SU-DHL-6 (cell line): ENCODE data around the gene IRF2.

ENCODE experiments used
- H2AFZ ChIP-seq: fragments of 200-600 bp; sonication (generic); 2 replicates; pipeline ENCODE4 v1.6.1; 2014; ENCODE audit warnings: low read depth, mild to moderate bottlenecking, moderate library complexity, mixed read lengths, antibody characterized with exemption, low read length; ENCODE audit not compliant: severe bottlenecking
- H3F3A ChIP-seq: fragments of 200-600 bp; shearing (Covaris generic); 2 replicates; pipeline ENCODE4 v1.6.0; 2016; ENCODE audit warnings: antibody characterized with exemption, mild to moderate bottlenecking; ENCODE audit not compliant: insufficient read depth
- H3K27ac ChIP-seq: fragments of 200-600 bp; sonication (generic); 2 replicates; pipeline ENCODE4 v1.5.1; 2016; ENCODE audit warnings: low read depth, mild to moderate bottlenecking, low read length, moderate library complexity, mixed read lengths
- H3K27me3 ChIP-seq: fragments of 200-600 bp; sonication (generic), shearing (Covaris generic); 2 replicates; pipeline ENCODE4 v1.6.0; 2014; ENCODE audit warnings: mild to moderate bottlenecking, low read length
- H3K36me3 ChIP-seq: fragments of 200-600 bp; sonication (generic); 2 replicates; pipeline ENCODE4 v1.6.1; 2014; ENCODE audit warnings: mild to moderate bottlenecking, low read length, mixed read lengths
- H3K4me2 ChIP-seq: fragments of 300-600, 200-600 bp; shearing (Covaris generic), sonication (generic); 2 replicates; pipeline ENCODE4 v1.6.0; 2014; ENCODE audit warnings: low read length, low read depth, mild to moderate bottlenecking; ENCODE audit not compliant: poor library complexity, severe bottlenecking
- H3K4me3 ChIP-seq: fragments of 200-600 bp; sonication (generic); 2 replicates; pipeline ENCODE4 v1.5.1; 2014; ENCODE audit warnings: antibody characterized with exemption, low read length, mild to moderate bottlenecking, mixed read lengths; ENCODE audit not compliant: insufficient read depth, poor library complexity, severe bottlenecking
- H3K79me2 ChIP-seq: fragments of 200-600 bp; sonication (generic); 2 replicates; pipeline ENCODE4 v1.6.1; 2014; ENCODE audit warnings: mild to moderate bottlenecking, low read length, moderate library complexity; ENCODE audit not compliant: insufficient read depth
- H3K9ac ChIP-seq: fragments of 200-600 bp; sonication (generic); 2 replicates; pipeline ENCODE4 v1.7.0; 2014; ENCODE audit warnings: mild to moderate bottlenecking, low read length
- H3K9me2 ChIP-seq: fragments of 200-600 bp; sonication (generic); replicated peaks from 2 replicates; pipeline ENCODE4 v1.6.1; 2014; ENCODE audit warnings: low read length; ENCODE audit not compliant: insufficient read depth
- H3K9me3 ChIP-seq: fragments of 200-600 bp; sonication (generic); 2 replicates; pipeline ENCODE4 v1.6.1; 2014; ENCODE audit warnings: low read length, mixed read lengths; ENCODE audit not compliant: insufficient read depth
- H4K20me1 ChIP-seq: fragments of 200-600 bp; sonication (generic); 2 replicates; pipeline ENCODE4 v1.6.1; 2014; ENCODE audit warnings: low read depth, mild to moderate bottlenecking, antibody characterized with exemption, low read length, moderate library complexity, mixed read lengths
- EZH2phosphoT487 ChIP-seq: fragments of 200-600 bp; sonication (generic), shearing (Covaris generic); conservative IDR thresholded peaks from 2 replicates; pipeline ENCODE4 v1.6.1; 2018; ENCODE audit warnings: mild to moderate bottlenecking, antibody characterized with exemption, low read length, moderate library complexity, mixed read lengths
- TF ChIP-seq, protein P1 (sequence below): fragments of 200-600 bp; sonication (generic); IDR thresholded peaks from one replicate; pipeline ENCODE4 v1.5.1; 2017; ENCODE audit warnings: antibody characterized with exemption, mild to moderate bottlenecking, low read length, moderate library complexity; ENCODE audit not compliant: insufficient read depth, poor library complexity, severe bottlenecking

Gene IRF2

DNA sequence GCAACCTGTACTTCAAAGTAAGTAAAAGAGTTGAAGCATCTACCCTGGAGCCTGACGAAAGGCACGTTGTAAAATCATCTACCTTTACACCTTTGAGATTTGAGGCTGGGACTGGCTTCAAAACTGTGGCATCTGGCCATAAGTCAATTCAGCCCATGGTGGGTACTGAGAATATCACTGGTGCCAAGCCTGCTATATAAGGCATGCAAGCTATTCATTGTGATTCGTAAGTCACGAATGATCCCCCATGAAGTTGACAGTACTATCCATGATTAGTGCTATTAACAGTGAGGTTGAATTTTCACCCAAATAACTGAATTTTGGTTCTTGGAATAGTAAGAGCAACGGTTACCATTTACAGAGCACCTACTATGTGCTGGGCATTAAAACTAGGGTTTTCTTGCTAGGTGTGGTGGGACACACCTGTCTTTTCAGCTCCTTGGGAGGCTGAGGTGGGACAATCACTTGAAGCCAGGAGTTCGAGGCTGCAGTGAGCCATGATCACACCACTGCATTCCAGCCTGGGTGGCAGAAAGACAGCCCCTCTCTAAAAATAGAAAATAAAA lies 39.8 kb downstream of the IRF2 start:
- Histone ChIP-seq H3K36me3 (no peaks in the 10 kb centered on the region), H3K27ac (no peak overlapping the region), H3K4me2 (no peak overlapping the region), H3K9ac (no peak overlapping the region), H3K27me3 (no peaks in the 10 kb centered on the region), H3K79me2 (peaks cover 28% of the 10 kb centered on the region), H3K9me3 (no peaks in the 10 kb centered on the region), H2AFZ (no peak overlapping the region), H3K4me3 (no peak overlapping the region), H3K9me2 (no peaks in the 10 kb centered on the region), H4K20me1 (no peaks in the 10 kb centered on the region), H3F3A (no peaks in the 10 kb centered on the region)
- TF ChIP-seq, protein P1, sequence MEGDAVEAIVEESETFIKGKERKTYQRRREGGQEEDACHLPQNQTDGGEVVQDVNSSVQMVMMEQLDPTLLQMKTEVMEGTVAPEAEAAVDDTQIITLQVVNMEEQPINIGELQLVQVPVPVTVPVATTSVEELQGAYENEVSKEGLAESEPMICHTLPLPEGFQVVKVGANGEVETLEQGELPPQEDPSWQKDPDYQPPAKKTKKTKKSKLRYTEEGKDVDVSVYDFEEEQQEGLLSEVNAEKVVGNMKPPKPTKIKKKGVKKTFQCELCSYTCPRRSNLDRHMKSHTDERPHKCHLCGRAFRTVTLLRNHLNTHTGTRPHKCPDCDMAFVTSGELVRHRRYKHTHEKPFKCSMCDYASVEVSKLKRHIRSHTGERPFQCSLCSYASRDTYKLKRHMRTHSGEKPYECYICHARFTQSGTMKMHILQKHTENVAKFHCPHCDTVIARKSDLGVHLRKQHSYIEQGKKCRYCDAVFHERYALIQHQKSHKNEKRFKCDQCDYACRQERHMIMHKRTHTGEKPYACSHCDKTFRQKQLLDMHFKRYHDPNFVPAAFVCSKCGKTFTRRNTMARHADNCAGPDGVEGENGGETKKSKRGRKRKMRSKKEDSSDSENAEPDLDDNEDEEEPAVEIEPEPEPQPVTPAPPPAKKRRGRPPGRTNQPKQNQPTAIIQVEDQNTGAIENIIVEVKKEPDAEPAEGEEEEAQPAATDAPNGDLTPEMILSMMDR = no peak
- TF ChIP-seq EZH2phosphoT487 = no peak

DNA sequence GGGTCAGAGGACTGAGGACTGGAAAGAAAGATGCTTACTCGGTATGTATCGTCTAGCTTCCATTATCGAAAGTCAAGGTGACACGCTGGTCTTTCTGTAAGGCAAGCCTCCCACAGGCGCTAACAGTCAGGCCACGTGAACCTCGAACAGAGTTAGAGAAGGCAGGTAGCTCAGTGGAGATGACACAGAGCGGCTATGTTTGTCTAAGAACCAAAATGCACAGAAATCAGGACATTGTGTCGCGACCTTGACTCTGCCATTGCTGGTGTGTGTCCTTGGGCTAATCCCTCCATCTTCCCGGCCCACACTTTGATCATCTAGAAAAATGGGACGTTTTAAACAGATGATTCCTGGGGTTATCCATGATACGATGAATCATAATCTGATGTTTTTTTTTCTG lies 40.3 kb downstream of the IRF2 start:
- Histone ChIP-seq H3K9me3 (no peaks in the 10 kb centered on the region), H3K4me3 (no peak overlapping the region), H3F3A (no peaks in the 10 kb centered on the region), H4K20me1 (no peaks in the 10 kb centered on the region), H3K36me3 (no peaks in the 10 kb centered on the region), H3K79me2 (peaks cover 26% of the 10 kb centered on the region), H3K4me2 (no peak overlapping the region), H3K27ac (no peak overlapping the region), H3K9ac (no peak overlapping the region), H2AFZ (no peak overlapping the region), H3K9me2 (no peaks in the 10 kb centered on the region), H3K27me3 (no peaks in the 10 kb centered on the region)
- TF ChIP-seq, protein P1 = no peak
- TF ChIP-seq EZH2phosphoT487 = no peak

DNA sequence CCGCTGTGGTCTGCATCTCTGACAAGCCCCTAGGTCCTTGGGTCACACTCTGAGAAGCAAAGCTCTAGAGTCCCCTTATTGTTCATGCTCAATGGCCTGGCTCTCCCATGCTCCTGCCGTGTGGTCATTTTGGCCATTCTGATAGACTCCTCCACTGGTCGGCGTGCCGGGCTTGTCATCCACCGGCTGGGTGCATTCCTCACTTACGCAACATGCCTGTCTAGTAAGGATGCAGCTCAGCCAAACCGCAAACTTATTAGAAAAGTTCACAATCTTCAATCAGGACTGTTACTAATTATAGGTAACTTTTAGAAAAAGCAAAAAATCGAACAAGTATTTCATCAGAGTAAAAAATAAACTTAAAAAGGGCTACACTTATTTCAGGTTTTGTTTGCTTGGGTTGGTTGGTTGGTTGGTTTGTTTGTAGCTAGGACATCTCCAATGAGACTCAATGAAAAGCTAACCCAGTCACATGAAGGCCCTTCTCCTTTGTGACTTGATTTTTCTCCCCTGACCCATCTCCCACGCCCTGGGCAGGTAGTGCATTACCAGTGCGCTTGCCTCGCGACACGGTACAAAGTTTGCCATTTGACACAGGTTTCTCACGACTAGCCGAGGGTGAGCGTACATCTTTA lies 41.0 kb downstream of the IRF2 start:
- Histone ChIP-seq H4K20me1 (no peaks in the 10 kb centered on the region), H3K36me3 (no peaks in the 10 kb centered on the region), H3K4me2 (no peak overlapping the region), H2AFZ (no peak overlapping the region), H3F3A (no peaks in the 10 kb centered on the region), H3K27me3 (no peaks in the 10 kb centered on the region), H3K9me3 (no peaks in the 10 kb centered on the region), H3K4me3 (no peak overlapping the region), H3K9me2 (no peaks in the 10 kb centered on the region), H3K79me2 (peaks cover 19% of the 10 kb centered on the region), H3K9ac (no peak overlapping the region), H3K27ac (no peak overlapping the region)
- no peak for TF ChIP-seq EZH2phosphoT487
- TF ChIP-seq, protein P1 = no peak
